ENCODE data around the gene MSL1.

DNA sequence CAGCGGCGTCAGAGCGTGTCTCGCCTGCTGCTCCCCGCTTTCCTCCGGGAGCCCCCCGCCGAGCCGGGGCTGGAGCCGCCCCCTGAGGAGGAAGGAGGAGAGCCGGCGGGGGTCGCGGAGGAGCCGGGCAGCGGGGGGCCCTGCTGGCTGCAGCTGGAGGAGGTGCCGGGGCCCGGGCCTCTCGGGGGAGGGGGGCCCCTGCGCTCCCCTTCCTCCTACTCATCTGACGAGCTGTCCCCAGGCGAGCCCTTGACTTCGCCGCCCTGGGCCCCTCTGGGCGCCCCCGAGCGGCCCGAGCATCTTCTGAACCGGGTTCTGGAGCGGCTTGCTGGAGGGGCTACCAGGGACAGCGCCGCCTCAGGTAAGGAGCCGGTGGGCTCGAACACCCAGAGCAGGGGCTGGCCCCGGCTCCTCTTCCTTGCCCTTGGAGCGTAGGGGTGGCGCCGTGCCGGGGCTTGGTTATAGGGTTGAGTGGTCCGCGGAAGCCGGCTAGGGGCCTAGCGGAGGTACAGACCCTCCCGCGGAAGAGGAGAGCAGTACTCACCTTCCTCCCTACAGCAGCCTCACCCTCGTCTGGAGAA is 56.3 kb downstream of the MSL1 start:
- TF ChIP-seq, protein P1, sequence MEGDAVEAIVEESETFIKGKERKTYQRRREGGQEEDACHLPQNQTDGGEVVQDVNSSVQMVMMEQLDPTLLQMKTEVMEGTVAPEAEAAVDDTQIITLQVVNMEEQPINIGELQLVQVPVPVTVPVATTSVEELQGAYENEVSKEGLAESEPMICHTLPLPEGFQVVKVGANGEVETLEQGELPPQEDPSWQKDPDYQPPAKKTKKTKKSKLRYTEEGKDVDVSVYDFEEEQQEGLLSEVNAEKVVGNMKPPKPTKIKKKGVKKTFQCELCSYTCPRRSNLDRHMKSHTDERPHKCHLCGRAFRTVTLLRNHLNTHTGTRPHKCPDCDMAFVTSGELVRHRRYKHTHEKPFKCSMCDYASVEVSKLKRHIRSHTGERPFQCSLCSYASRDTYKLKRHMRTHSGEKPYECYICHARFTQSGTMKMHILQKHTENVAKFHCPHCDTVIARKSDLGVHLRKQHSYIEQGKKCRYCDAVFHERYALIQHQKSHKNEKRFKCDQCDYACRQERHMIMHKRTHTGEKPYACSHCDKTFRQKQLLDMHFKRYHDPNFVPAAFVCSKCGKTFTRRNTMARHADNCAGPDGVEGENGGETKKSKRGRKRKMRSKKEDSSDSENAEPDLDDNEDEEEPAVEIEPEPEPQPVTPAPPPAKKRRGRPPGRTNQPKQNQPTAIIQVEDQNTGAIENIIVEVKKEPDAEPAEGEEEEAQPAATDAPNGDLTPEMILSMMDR (IDR thresholded peaks at IDR 0.05), result no peak
- no peak for TF ChIP-seq POLR2A (IDR thresholded peaks at IDR 0.05)
